Measurements from ENCODE around the gene PITPNC1.

The PITPNC1 gene

DNA sequence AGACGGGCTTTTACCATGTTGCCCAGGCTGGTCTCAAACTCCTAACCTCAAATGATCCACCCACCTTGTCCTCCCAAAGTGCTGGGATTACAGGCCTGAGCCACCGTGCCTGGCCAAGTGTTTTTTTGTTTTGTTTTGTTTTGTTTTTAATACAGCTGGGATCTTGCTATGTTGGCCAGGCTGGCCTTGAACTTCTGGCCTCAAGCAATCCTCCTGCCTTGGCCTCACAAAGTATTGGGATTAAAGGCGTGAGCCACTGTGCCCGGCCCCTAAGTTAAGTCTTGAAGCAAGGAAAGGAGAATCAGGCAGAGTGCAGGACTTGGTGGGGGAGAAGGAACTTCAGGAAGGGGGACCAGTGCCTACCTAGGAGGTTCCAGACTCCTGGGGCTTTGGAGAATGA lies 288.9 kb downstream of the PITPNC1 start:
- no peak overlapping the region for H3K9ac ChIP-seq (ENCODE audit: low read length)
- no peak overlapping the region for H3K4me2 ChIP-seq (ENCODE audit: low read depth, low read length)
- H3F3A ChIP-seq (ENCODE audit: insufficient read depth, low read length): no peaks in the 10 kb centered on the region
- no peak overlapping the region for H2AFZ ChIP-seq (ENCODE audit: low read length)
- no peaks in the 10 kb centered on the region for H3K4me1 ChIP-seq (ENCODE audit: low read length)
- no peaks in the 10 kb centered on the region for H3K9me2 ChIP-seq (replicated peaks; ENCODE audit: insufficient read depth, low read length)
- H3K27me3 ChIP-seq (replicated peaks; ENCODE audit: insufficient read depth, low read length): no peaks in the 10 kb centered on the region
- no peaks in the 10 kb centered on the region for H3K36me3 ChIP-seq (replicated peaks; ENCODE audit: insufficient read depth, low read length)
- H3K9me3 ChIP-seq (replicated peaks; ENCODE audit: insufficient read depth, low read length): no peaks in the 10 kb centered on the region
- H4K20me1 ChIP-seq (ENCODE audit: insufficient read depth, low read length): no peaks in the 10 kb centered on the region
- no peak for TF ChIP-seq EZH2 (optimal IDR thresholded peaks at IDR 0.05; ENCODE audit: low read depth, low read length)
- no peak for TF ChIP-seq EZH2phosphoT487 (IDR thresholded peaks at IDR 0.05; ENCODE audit: low read length)
- TF ChIP-seq, protein P1, sequence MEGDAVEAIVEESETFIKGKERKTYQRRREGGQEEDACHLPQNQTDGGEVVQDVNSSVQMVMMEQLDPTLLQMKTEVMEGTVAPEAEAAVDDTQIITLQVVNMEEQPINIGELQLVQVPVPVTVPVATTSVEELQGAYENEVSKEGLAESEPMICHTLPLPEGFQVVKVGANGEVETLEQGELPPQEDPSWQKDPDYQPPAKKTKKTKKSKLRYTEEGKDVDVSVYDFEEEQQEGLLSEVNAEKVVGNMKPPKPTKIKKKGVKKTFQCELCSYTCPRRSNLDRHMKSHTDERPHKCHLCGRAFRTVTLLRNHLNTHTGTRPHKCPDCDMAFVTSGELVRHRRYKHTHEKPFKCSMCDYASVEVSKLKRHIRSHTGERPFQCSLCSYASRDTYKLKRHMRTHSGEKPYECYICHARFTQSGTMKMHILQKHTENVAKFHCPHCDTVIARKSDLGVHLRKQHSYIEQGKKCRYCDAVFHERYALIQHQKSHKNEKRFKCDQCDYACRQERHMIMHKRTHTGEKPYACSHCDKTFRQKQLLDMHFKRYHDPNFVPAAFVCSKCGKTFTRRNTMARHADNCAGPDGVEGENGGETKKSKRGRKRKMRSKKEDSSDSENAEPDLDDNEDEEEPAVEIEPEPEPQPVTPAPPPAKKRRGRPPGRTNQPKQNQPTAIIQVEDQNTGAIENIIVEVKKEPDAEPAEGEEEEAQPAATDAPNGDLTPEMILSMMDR (IDR thresholded peaks at IDR 0.05; ENCODE audit: low read length): no peak
- no peak for DNase-seq
- no peak overlapping the region for H3K4me3 ChIP-seq (ENCODE audit: low read length)
- H3K79me2 ChIP-seq (ENCODE audit: low read length): no peaks in the 10 kb centered on the region
- H3K27ac ChIP-seq (ENCODE audit: low read length): no peak overlapping the region

GRCh38 chr17:67666710-67667109 lies 289.6 kb downstream of the PITPNC1 start:
- Histone ChIP-seq H3K9me3 (replicated peaks; ENCODE audit: insufficient read depth, low read length) (no peaks in the 10 kb centered on the region), H3K27me3 (replicated peaks; ENCODE audit: insufficient read depth, low read length) (no peaks in the 10 kb centered on the region), H3K9me2 (replicated peaks; ENCODE audit: insufficient read depth, low read length) (no peaks in the 10 kb centered on the region), H4K20me1 (ENCODE audit: insufficient read depth, low read length) (no peaks in the 10 kb centered on the region), H3K4me2 (ENCODE audit: low read depth, low read length) (no peak overlapping the region), H3K9ac (ENCODE audit: low read length) (no peak overlapping the region), H3K4me3 (ENCODE audit: low read length) (no peak overlapping the region), H3K4me1 (ENCODE audit: low read length) (no peaks in the 10 kb centered on the region), H3K79me2 (ENCODE audit: low read length) (no peaks in the 10 kb centered on the region), H3K27ac (ENCODE audit: low read length) (no peak overlapping the region), H3K36me3 (replicated peaks; ENCODE audit: insufficient read depth, low read length) (no peaks in the 10 kb centered on the region), H2AFZ (ENCODE audit: low read length) (no peak overlapping the region), H3F3A (ENCODE audit: insufficient read depth, low read length) (no peaks in the 10 kb centered on the region)
- DNase-seq: no peak
- TF ChIP-seq EZH2 (optimal IDR thresholded peaks at IDR 0.05; ENCODE audit: low read depth, low read length) (no peak), EZH2phosphoT487 (IDR thresholded peaks at IDR 0.05; ENCODE audit: low read length) (no peak)
- TF ChIP-seq, protein P1 (IDR thresholded peaks at IDR 0.05; ENCODE audit: low read length): no peak

- Histone ChIP-seq H3K9ac (ENCODE audit: low read length) (no peak overlapping the region), H3K9me3 (replicated peaks; ENCODE audit: insufficient read depth, low read length) (no peaks in the 10 kb centered on the region), H2AFZ (ENCODE audit: low read length) (no peak overlapping the region), H3K4me3 (ENCODE audit: low read length) (no peak overlapping the region), H4K20me1 (ENCODE audit: insufficient read depth, low read length) (no peaks in the 10 kb centered on the region), H3K36me3 (replicated peaks; ENCODE audit: insufficient read depth, low read length) (no peaks in the 10 kb centered on the region), H3F3A (ENCODE audit: insufficient read depth, low read length) (no peaks in the 10 kb centered on the region), H3K4me2 (ENCODE audit: low read depth, low read length) (no peak overlapping the region), H3K4me1 (ENCODE audit: low read length) (peaks cover 3% of the 10 kb centered on the region; the same call in 1 of the 2 replicates), H3K27me3 (replicated peaks; ENCODE audit: insufficient read depth, low read length) (no peaks in the 10 kb centered on the region), H3K79me2 (ENCODE audit: low read length) (no peaks in the 10 kb centered on the region), H3K9me2 (replicated peaks; ENCODE audit: insufficient read depth, low read length) (no peaks in the 10 kb centered on the region), H3K27ac (ENCODE audit: low read length) (no peak overlapping the region)
- DNase-seq: no peak
- TF ChIP-seq EZH2 (optimal IDR thresholded peaks at IDR 0.05; ENCODE audit: low read depth, low read length): no peak
- no peak for TF ChIP-seq EZH2phosphoT487 (IDR thresholded peaks at IDR 0.05; ENCODE audit: low read length)
- TF ChIP-seq, protein P1 (IDR thresholded peaks at IDR 0.05; ENCODE audit: low read length): no peak
Observed at GRCh38 chr17:67671493-67671892, 294.4 kb downstream of the PITPNC1 start.
